HepG2 (cell line): ENCODE data around the gene C20orf204. TPM values are rescaled to one million over a fixed set of nuclear protein-coding genes. Genes with fewer than 3 reads are reported as not detected.

Experiments used
- AGO1 ChIP-seq: fragments of 200-400 bp; formaldehyde crosslinking; IDR thresholded peaks from 2 replicates; pipeline ENCODE4 v1.6.1; 2017; ENCODE audit warnings: mild to moderate bottlenecking, low read depth, low read length, moderate library complexity; ENCODE audit not compliant: poor library complexity, severe bottlenecking
- ATM ChIP-seq: fragments of 450-650 bp; IDR thresholded peaks from 2 replicates; pipeline ENCODE4 v1.7.1; 2017; ENCODE audit warnings: mild to moderate bottlenecking, borderline replicate concordance
- ELF1 ChIP-seq: sonication (generic); formaldehyde crosslinking; IDR thresholded peaks from 2 replicates; pipeline ENCODE4 v1.4.0; 2020; ENCODE audit warnings: missing genetic modification reagents
- ETV6 ChIP-seq: sonication (generic); formaldehyde crosslinking; conservative IDR thresholded peaks from 2 replicates; pipeline ENCODE4 v1.4.0; 2020; ENCODE audit warnings: missing genetic modification reagents
- KDM4B ChIP-seq: sonication (generic); formaldehyde crosslinking; IDR thresholded peaks from 2 replicates; pipeline ENCODE4 v1.4.0; 2020; ENCODE audit warnings: missing genetic modification reagents
- MEF2D ChIP-seq: sonication (generic); formaldehyde crosslinking; IDR thresholded peaks from 2 replicates; pipeline ENCODE4 v1.5.1; 2020; ENCODE audit warnings: mild to moderate bottlenecking, missing genetic modification reagents
- MYC ChIP-seq: sonication (generic); formaldehyde crosslinking; IDR thresholded peaks from 2 replicates; pipeline ENCODE4 v1.9.0; 2021; ENCODE audit warnings: missing genetic modification reagents, borderline replicate concordance
- RELA ChIP-seq: sonication (generic); formaldehyde crosslinking; IDR thresholded peaks from 2 replicates; pipeline ENCODE4 v1.4.0; 2020; ENCODE audit warnings: missing genetic modification reagents
- RORA ChIP-seq: sonication (generic); formaldehyde crosslinking; IDR thresholded peaks from 2 replicates; pipeline ENCODE4 v1.5.0; 2020; ENCODE audit warnings: mild to moderate bottlenecking, missing genetic modification reagents, moderate library complexity
- ZNF12 ChIP-seq: sonication (generic); formaldehyde crosslinking; IDR thresholded peaks from 2 replicates; pipeline ENCODE4 v1.5.0; 2020; ENCODE audit warnings: missing genetic modification reagents
- ZNF121 ChIP-seq: sonication (generic); formaldehyde crosslinking; IDR thresholded peaks from 2 replicates; pipeline ENCODE4 v1.5.0; 2020; ENCODE audit warnings: mild to moderate bottlenecking, missing genetic modification reagents
- ZNF253 ChIP-seq: sonication (generic); formaldehyde crosslinking; IDR thresholded peaks from 2 replicates; pipeline ENCODE4 v1.8.0; 2022; ENCODE audit warnings: mild to moderate bottlenecking, missing genetic modification reagents, borderline replicate concordance
- ZNF274 ChIP-seq: sonication (generic); formaldehyde crosslinking; IDR thresholded peaks from 2 replicates; pipeline ENCODE4 v1.5.1; 2020; ENCODE audit warnings: mild to moderate bottlenecking, missing genetic modification reagents
- ZNF780A ChIP-seq: sonication (generic); formaldehyde crosslinking; IDR thresholded peaks from 2 replicates; pipeline ENCODE4 v1.8.0; 2022; ENCODE audit warnings: mild to moderate bottlenecking, missing genetic modification reagents, moderate library complexity
- ZNF878 ChIP-seq: sonication (generic); formaldehyde crosslinking; IDR thresholded peaks from 2 replicates; pipeline ENCODE4 v1.8.1; 2023; ENCODE audit warnings: mild to moderate bottlenecking, missing genetic modification reagents, moderate library complexity
- polyA plus RNA-seq, 8 experiments: library from polyadenylated mRNA; depleted of rRNA in 3 of 8; stranded (reverse) in 7 of 8; unstranded in 1 of 8; fragments of >200 nt; fragmentation: Illumina TruSeq in 4 of 8; extraction: Trizol in 4 of 8; gene quantifications; 2 replicates each; pipeline versions ENCODE4 v1.2.1 to v1.2.3, GENCODE V29; 2011 to 2016; ENCODE audit warnings: low read depth in 4 of 8, missing spikeins in 1 of 8, mixed read lengths in 1 of 8; ENCODE audit not compliant: insufficient read depth in 1 of 8
- total RNA-seq, 5 experiments: library from RNA; depleted of rRNA; stranded (reverse); fragments of >200 nt; fragmentation: Illumina TruSeq; extraction: Trizol; gene quantifications; 2 replicates each; pipeline ENCODE4 v1.2.3, GENCODE V29; 2016; ENCODE audit warnings: low read depth in 1 of 5
- TF ChIP-seq, protein P1 (sequence below): sonication (generic); formaldehyde crosslinking; IDR thresholded peaks from 2 replicates; pipeline ENCODE4 v1.5.0; 2020; ENCODE audit warnings: missing genetic modification reagents
- TF ChIP-seq, protein P2 (sequence below): IDR thresholded peaks from 2 replicates; pipeline ENCODE4 v1.6.1; 2016; ENCODE audit warnings: missing compliant biosample characterization, missing genetic modification reagents, borderline replicate concordance
- TF ChIP-seq, protein P3 (sequence below): sonication (generic); formaldehyde crosslinking; IDR thresholded peaks from 2 replicates; pipeline ENCODE4 v1.4.0; 2020; ENCODE audit warnings: missing genetic modification reagents, borderline replicate concordance
- TF ChIP-seq, protein P4 (sequence below): sonication (generic); formaldehyde crosslinking; IDR thresholded peaks from 2 replicates; pipeline ENCODE4 v1.5.1; 2020; ENCODE audit warnings: mild to moderate bottlenecking, missing genetic modification reagents

C20orf204 gene
- total and polyA plus RNA-seq, 2 of the 13 experiments (the other 11 are each of a cell fraction or from before 2014, with no cell fraction given), result 22.1 to 80.0 TPM

DNA sequence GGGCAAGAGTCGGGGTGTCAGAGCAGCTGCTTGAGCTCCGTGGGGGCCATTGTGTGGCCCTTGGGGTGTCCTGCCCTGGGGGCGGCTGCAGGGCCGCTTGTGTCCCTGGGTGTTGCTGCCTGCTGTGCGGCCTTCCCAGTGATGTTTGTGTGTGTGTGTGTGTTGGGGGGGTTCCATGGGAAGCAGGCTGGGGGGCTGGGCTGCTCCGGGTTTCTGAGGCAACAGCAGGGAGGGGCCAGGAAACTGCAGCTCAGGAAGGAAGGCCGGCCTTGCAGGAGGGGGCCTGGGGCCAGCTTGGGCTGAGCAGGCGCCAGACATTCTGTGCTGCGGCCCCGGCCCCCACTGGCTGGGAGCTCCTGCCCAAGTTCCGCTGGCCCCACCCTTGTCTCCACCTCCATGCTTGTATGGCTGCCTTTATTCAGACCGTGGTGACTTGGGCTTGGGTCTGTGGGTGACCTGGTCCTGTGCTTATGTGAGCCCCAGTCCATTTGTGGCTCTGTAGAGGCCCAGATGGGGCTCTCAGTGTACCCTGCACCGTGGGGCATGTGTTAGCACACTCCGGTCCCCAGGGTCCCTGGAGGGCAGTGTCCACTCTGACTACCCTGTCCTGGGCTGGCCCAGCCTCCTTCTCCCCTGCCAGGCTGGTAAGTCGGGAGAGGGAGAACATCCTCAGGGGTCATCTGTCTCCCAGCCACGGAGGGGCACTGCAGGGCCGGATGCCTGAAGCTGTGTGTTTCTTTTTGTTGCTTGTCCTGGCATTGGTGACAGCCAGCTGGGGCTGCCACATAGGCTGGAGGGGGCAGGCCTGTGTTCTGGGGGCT is 18.1 kb downstream of the C20orf204 start (continued):
- TF ChIP-seq ATM (no peak), AGO1 (no peak), ZNF274 (CRISPR knock-in tag) (no peak), RORA (CRISPR knock-in tag) (no peak), ZNF12 (CRISPR knock-in tag) (peak; percentile 13; the same call in 1 of the 2 replicates), ZNF121 (CRISPR knock-in tag) (peak; percentile 7; the same call in 1 of the 2 replicates), ZNF780A (CRISPR knock-in tag) (no peak), ETV6 (CRISPR knock-in tag) (no peak; the same call in 1 of the 2 replicates), ZNF253 (no peak), ZNF878 (CRISPR knock-in tag) (no peak), MYC (CRISPR knock-in tag) (peak; percentile 75), ELF1 (peak; percentile 67), RELA (CRISPR knock-in tag) (peak; percentile 90; the same call in 1 of the 2 replicates), MEF2D (peak; percentile 60; the same call in 1 of the 2 replicates), KDM4B (CRISPR knock-in tag) (peak; percentile 56)
- TF ChIP-seq, protein P1, sequence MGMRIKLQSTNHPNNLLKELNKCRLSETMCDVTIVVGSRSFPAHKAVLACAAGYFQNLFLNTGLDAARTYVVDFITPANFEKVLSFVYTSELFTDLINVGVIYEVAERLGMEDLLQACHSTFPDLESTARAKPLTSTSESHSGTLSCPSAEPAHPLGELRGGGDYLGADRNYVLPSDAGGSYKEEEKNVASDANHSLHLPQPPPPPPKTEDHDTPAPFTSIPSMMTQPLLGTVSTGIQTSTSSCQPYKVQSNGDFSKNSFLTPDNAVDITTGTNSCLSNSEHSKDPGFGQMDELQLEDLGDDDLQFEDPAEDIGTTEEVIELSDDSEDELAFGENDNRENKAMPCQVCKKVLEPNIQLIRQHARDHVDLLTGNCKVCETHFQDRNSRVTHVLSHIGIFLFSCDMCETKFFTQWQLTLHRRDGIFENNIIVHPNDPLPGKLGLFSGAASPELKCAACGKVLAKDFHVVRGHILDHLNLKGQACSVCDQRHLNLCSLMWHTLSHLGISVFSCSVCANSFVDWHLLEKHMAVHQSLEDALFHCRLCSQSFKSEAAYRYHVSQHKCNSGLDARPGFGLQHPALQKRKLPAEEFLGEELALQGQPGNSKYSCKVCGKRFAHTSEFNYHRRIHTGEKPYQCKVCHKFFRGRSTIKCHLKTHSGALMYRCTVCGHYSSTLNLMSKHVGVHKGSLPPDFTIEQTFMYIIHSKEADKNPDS (CRISPR knock-in tag), result peak; percentile 86; the same call in 1 of the 2 replicates
- TF ChIP-seq, protein P2, sequence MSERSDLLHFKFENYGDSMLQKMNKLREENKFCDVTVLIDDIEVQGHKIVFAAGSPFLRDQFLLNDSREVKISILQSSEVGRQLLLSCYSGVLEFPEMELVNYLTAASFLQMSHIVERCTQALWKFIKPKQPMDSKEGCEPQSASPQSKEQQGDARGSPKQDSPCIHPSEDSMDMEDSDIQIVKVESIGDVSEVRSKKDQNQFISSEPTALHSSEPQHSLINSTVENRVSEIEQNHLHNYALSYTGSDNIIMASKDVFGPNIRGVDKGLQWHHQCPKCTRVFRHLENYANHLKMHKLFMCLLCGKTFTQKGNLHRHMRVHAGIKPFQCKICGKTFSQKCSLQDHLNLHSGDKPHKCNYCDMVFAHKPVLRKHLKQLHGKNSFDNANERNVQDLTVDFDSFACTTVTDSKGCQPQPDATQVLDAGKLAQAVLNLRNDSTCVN (CRISPR knock-in tag), result peak; percentile 16; the same call in 1 of the 2 replicates
- TF ChIP-seq, protein P3, sequence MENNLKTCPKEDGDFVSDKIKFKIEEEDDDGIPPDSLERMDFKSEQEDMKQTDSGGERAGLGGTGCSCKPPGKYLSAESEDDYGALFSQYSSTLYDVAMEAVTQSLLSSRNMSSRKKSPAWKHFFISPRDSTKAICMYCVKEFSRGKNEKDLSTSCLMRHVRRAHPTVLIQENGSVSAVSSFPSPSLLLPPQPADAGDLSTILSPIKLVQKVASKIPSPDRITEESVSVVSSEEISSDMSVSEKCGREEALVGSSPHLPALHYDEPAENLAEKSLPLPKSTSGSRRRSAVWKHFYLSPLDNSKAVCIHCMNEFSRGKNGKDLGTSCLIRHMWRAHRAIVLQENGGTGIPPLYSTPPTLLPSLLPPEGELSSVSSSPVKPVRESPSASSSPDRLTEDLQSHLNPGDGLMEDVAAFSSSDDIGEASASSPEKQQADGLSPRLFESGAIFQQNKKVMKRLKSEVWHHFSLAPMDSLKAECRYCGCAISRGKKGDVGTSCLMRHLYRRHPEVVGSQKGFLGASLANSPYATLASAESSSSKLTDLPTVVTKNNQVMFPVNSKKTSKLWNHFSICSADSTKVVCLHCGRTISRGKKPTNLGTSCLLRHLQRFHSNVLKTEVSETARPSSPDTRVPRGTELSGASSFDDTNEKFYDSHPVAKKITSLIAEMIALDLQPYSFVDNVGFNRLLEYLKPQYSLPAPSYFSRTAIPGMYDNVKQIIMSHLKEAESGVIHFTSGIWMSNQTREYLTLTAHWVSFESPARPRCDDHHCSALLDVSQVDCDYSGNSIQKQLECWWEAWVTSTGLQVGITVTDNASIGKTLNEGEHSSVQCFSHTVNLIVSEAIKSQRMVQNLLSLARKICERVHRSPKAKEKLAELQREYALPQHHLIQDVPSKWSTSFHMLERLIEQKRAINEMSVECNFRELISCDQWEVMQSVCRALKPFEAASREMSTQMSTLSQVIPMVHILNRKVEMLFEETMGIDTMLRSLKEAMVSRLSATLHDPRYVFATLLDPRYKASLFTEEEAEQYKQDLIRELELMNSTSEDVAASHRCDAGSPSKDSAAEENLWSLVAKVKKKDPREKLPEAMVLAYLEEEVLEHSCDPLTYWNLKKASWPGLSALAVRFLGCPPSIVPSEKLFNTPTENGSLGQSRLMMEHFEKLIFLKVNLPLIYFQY (CRISPR knock-in tag), result peak; percentile 92
- TF ChIP-seq, protein P4, sequence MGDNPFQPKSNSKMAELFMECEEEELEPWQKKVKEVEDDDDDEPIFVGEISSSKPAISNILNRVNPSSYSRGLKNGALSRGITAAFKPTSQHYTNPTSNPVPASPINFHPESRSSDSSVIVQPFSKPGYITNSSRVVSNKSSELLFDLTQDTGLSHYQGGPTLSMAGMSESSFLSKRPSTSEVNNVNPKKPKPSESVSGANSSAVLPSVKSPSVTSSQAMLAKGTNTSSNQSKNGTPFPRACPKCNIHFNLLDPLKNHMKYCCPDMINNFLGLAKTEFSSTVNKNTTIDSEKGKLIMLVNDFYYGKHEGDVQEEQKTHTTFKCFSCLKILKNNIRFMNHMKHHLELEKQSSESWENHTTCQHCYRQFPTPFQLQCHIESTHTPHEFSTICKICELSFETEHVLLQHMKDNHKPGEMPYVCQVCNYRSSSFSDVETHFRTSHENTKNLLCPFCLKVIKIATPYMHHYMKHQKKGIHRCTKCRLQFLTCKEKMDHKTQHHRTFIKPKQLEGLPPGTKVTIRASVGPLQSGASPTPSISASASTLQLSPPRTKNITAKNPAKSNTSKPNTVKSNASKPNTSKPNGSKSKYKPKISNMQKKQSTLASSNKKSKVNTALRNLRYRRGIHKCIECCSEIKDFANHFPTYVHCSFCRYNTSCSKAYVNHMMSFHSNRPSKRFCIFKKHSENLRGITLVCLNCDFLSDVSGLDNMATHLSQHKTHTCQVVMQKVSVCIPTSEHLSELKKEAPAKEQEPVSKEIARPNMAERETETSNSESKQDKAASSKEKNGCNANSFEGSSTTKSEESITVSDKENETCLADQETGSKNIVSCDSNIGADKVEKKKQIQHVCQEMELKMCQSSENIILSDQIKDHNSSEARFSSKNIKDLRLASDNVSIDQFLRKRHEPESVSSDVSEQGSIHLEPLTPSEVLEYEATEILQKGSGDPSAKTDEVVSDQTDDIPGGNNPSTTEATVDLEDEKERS (CRISPR knock-in tag), result peak; percentile 59; the same call in 1 of the 2 replicates
